ENCODE data around the gene DEDD.

DEDD gene
- total RNA-seq, result 10.6 to 29.1 (median 22.4) reads per million in 17 experiments

- DNase-seq, result peak; percentile 92 to 97 (median 96)
Measured at GRCh38 chr1:161132410-161133219, at the start of gene DEDD. Gene DEDD, minus strand, starts transcription at chr1:161132667. Its CDS starts 8,205 bp downstream, at chr1:161124462.

- DNase-seq, result peak in 2 of 4 experiments; percentile 36
Measured at GRCh38 chr1:161182214-161182613, 49.7 kb upstream of the DEDD start.

GRCh38 chr1:161180639-161181038 is 48.2 kb upstream of the DEDD start:
- peak; percentile 52 to 67 (median 54) for DNase-seq

GRCh38 chr1:161179698-161180097 is 47.2 kb upstream of the DEDD start:
- DNase-seq, result no peak

GRCh38 chr1:161177936-161178244 is 45.4 kb upstream of the DEDD start:
- no peak for DNase-seq

GRCh38 chr1:161177112-161177935 is 44.9 kb upstream of the DEDD start, which contains the start of gene B4GALT3:
Gene B4GALT3, minus strand, starts transcription at chr1:161177507. Its CDS starts 1,447 bp downstream, at chr1:161176060.
- DNase-seq, result peak; percentile 87 to 95 (median 94)

GRCh38 chr1:161176468-161177111 is 44.1 kb upstream of the DEDD start:
- DNase-seq, result no peak

GRCh38 chr1:161175771-161176453 is 43.4 kb upstream of the DEDD start:
- DNase-seq, result no peak

GRCh38 chr1:161174911-161175310 is 42.4 kb upstream of the DEDD start:
- DNase-seq, result no peak

- no peak for DNase-seq
Measured at GRCh38 chr1:161173711-161174110, 41.2 kb upstream of the DEDD start.

- DNase-seq, result no peak
Measured at GRCh38 chr1:161172776-161173376, 40.4 kb upstream of the DEDD start.

GRCh38 chr1:161172349-161172748 is 39.9 kb upstream of the DEDD start:
- no peak for DNase-seq

GRCh38 chr1:161171696-161172095 is 39.2 kb upstream of the DEDD start:
- DNase-seq, result no peak

GRCh38 chr1:161171191-161171590 is 38.7 kb upstream of the DEDD start:
- no peak for DNase-seq

GRCh38 chr1:161168906-161169305 is 36.4 kb upstream of the DEDD start:
- no peak for DNase-seq

GRCh38 chr1:161166669-161167548 is 34.4 kb upstream of the DEDD start:
- no peak for DNase-seq

- peak; percentile 95 to 98 (median 96) for DNase-seq
Measured at GRCh38 chr1:161165742-161166668, 33.5 kb upstream of the DEDD start, which contains the start of gene PPOX. Gene PPOX, plus strand, starts transcription at chr1:161166426. Its CDS starts 422 bp downstream, at chr1:161166848.

- no peak for DNase-seq
Measured at GRCh38 chr1:161164901-161165610, 32.6 kb upstream of the DEDD start.

GRCh38 chr1:161163793-161164192 is 31.3 kb upstream of the DEDD start:
- DNase-seq, result no peak
